ENCODE data around the gene TGFBR3L. TPM values are rescaled to one million over a fixed set of nuclear protein-coding genes. Genes with fewer than 3 reads are reported as not detected.

The TGFBR3L gene
- total and polyA plus RNA-seq, 2 of the 13 experiments (the other 11 are each of a cell fraction or from before 2014, with no cell fraction given) = 0.20 to 1.0 TPM

DNA sequence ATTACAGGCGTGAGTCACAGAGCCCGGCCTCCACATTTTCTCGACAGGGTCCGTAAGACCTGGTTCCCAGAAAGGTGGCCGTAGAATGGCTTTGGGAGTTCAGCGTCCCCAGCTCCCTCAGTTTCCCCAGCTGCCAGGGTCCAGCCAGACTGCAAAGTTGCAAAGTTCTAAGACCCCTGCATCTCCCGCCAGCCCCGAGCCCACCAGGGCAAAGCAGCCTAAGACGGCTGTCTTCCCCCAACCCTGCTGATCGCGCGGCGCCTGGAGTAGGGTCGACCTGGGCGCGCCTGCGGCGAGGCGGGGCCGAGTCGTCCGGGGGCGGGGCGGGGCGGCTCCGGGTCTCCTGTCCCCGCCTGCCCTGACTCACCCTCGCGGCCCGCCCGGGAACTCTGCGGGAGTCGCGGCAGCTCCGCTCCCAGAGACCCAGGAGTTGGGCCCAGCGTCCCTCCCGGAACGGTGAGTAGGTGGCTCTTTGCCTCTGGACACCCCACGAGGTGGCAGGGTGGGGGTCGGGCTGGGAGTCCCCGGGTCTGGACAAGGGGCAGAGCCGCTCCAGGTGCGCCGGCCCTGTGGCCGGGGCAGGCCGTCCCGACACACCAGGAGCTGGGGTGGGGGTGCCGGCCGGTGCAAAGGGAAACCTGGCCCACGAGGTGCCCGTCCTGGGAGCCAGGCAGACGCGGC, 26.3 kb upstream of the TGFBR3L start, which contains the start of gene LRRC8E (continued):
- TF ChIP-seq, protein P1, sequence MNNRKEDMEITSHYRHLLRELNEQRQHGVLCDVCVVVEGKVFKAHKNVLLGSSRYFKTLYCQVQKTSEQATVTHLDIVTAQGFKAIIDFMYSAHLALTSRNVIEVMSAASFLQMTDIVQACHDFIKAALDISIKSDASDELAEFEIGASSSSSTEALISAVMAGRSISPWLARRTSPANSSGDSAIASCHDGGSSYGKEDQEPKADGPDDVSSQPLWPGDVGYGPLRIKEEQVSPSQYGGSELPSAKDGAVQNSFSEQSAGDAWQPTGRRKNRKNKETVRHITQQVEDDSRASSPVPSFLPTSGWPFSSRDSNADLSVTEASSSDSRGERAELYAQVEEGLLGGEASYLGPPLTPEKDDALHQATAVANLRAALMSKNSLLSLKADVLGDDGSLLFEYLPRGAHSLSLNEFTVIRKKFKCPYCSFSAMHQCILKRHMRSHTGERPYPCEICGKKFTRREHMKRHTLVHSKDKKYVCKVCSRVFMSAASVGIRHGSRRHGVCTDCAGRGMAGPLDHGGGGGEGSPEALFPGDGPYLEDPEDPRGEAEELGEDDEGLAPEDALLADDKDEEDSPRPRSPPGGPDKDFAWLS (CRISPR knock-in tag; IDR thresholded peaks at IDR 0.05; ENCODE audit: borderline replicate concordance) = no peak
- TF ChIP-seq, protein P2, sequence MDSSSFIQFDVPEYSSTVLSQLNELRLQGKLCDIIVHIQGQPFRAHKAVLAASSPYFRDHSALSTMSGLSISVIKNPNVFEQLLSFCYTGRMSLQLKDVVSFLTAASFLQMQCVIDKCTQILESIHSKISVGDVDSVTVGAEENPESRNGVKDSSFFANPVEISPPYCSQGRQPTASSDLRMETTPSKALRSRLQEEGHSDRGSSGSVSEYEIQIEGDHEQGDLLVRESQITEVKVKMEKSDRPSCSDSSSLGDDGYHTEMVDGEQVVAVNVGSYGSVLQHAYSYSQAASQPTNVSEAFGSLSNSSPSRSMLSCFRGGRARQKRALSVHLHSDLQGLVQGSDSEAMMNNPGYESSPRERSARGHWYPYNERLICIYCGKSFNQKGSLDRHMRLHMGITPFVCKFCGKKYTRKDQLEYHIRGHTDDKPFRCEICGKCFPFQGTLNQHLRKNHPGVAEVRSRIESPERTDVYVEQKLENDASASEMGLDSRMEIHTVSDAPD (CRISPR knock-in tag; IDR thresholded peaks at IDR 0.05) = no peak
- TF ChIP-seq THYN1 (CRISPR knock-in tag; IDR thresholded peaks at IDR 0.05; ENCODE audit: borderline replicate concordance, low read depth) = no peak
- no peak for TF ChIP-seq ELF3 (CRISPR knock-in tag; IDR thresholded peaks at IDR 0.05)
- TF ChIP-seq ZNF678 (CRISPR knock-in tag; IDR thresholded peaks at IDR 0.05) = no peak
- TF ChIP-seq SRSF1 (optimal IDR thresholded peaks at IDR 0.05; ENCODE audit: low read depth, low read length) = peak; percentile 72
- TF ChIP-seq, protein P3, sequence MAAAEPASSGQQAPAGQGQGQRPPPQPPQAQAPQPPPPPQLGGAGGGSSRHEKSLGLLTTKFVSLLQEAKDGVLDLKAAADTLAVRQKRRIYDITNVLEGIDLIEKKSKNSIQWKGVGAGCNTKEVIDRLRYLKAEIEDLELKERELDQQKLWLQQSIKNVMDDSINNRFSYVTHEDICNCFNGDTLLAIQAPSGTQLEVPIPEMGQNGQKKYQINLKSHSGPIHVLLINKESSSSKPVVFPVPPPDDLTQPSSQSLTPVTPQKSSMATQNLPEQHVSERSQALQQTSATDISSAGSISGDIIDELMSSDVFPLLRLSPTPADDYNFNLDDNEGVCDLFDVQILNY (CRISPR knock-in tag; conservative IDR thresholded peaks at IDR 0.05) = no peak
- TF ChIP-seq, protein P4, sequence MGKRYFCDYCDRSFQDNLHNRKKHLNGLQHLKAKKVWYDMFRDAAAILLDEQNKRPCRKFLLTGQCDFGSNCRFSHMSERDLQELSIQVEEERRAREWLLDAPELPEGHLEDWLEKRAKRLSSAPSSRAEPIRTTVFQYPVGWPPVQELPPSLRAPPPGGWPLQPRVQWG (CRISPR knock-in tag; IDR thresholded peaks at IDR 0.05; ENCODE audit: borderline replicate concordance, low read depth) = no peak
- 0 out of 2 replicates have a peak, but pooled peaks have one; percentile 31 for TF ChIP-seq PHF20 (CRISPR knock-in tag; IDR thresholded peaks at IDR 0.05)
- TF ChIP-seq, protein P5, sequence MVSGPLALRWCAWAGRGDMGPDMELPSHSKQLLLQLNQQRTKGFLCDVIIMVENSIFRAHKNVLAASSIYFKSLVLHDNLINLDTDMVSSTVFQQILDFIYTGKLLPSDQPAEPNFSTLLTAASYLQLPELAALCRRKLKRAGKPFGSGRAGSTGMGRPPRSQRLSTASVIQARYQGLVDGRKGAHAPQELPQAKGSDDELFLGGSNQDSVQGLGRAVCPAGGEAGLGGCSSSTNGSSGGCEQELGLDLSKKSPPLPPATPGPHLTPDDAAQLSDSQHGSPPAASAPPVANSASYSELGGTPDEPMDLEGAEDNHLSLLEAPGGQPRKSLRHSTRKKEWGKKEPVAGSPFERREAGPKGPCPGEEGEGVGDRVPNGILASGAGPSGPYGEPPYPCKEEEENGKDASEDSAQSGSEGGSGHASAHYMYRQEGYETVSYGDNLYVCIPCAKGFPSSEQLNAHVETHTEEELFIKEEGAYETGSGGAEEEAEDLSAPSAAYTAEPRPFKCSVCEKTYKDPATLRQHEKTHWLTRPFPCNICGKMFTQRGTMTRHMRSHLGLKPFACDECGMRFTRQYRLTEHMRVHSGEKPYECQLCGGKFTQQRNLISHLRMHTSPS (CRISPR knock-in tag; IDR thresholded peaks at IDR 0.05; ENCODE audit: low read depth) = no peak
- TF ChIP-seq ISL2 (CRISPR knock-in tag; IDR thresholded peaks at IDR 0.05) = 0 out of 2 replicates have a peak, but pooled peaks have one; percentile 23
- TF ChIP-seq, protein P6, sequence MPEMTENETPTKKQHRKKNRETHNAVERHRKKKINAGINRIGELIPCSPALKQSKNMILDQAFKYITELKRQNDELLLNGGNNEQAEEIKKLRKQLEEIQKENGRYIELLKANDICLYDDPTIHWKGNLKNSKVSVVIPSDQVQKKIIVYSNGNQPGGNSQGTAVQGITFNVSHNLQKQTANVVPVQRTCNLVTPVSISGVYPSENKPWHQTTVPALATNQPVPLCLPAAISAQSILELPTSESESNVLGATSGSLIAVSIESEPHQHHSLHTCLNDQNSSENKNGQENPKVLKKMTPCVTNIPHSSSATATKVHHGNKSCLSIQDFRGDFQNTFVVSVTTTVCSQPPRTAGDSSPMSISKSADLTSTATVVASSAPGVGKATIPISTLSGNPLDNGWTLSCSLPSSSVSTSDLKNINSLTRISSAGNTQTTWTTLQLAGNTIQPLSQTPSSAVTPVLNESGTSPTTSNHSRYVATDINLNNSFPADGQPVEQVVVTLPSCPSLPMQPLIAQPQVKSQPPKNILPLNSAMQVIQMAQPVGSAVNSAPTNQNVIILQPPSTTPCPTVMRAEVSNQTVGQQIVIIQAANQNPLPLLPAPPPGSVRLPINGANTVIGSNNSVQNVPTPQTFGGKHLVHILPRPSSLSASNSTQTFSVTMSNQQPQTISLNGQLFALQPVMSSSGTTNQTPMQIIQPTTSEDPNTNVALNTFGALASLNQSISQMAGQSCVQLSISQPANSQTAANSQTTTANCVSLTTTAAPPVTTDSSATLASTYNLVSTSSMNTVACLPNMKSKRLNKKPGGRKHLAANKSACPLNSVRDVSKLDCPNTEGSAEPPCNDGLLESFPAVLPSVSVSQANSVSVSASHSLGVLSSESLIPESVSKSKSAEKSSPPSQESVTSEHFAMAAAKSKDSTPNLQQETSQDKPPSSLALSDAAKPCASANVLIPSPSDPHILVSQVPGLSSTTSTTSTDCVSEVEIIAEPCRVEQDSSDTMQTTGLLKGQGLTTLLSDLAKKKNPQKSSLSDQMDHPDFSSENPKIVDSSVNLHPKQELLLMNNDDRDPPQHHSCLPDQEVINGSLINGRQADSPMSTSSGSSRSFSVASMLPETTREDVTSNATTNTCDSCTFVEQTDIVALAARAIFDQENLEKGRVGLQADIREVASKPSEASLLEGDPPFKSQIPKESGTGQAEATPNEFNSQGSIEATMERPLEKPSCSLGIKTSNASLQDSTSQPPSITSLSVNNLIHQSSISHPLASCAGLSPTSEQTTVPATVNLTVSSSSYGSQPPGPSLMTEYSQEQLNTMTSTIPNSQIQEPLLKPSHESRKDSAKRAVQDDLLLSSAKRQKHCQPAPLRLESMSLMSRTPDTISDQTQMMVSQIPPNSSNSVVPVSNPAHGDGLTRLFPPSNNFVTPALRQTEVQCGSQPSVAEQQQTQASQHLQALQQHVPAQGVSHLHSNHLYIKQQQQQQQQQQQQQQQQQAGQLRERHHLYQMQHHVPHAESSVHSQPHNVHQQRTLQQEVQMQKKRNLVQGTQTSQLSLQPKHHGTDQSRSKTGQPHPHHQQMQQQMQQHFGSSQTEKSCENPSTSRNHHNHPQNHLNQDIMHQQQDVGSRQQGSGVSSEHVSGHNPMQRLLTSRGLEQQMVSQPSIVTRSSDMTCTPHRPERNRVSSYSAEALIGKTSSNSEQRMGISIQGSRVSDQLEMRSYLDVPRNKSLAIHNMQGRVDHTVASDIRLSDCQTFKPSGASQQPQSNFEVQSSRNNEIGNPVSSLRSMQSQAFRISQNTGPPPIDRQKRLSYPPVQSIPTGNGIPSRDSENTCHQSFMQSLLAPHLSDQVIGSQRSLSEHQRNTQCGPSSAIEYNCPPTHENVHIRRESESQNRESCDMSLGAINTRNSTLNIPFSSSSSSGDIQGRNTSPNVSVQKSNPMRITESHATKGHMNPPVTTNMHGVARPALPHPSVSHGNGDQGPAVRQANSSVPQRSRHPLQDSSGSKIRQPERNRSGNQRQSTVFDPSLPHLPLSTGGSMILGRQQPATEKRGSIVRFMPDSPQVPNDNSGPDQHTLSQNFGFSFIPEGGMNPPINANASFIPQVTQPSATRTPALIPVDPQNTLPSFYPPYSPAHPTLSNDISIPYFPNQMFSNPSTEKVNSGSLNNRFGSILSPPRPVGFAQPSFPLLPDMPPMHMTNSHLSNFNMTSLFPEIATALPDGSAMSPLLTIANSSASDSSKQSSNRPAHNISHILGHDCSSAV (CRISPR knock-in tag; IDR thresholded peaks at IDR 0.05; ENCODE audit: borderline replicate concordance) = no peak
- peak; percentile 42; the same call in 1 of the 2 replicates for TF ChIP-seq HES4 (CRISPR knock-in tag; IDR thresholded peaks at IDR 0.05; ENCODE audit: borderline replicate concordance)

All from HepG2 (cell line).